ENCODE data around the gene LSAMP.

DNA sequence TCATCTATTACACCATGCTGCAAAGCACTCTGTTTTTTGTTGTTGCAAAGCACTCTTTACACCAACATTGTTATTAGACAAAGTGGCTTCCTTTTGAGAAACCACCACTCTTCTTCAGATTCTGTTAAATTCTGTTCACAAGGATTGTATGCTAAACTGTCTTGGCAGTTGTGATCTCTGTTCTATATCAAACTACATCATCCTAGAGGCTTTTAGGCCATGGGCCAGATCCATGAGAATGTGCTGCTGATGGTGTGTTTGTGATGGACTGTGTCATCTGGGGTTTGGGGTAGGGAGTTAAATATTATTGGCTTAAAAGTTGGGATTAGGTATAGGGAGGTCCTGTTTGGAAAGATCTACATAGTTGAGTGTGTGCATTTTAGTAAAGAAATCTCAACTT, 592.2 kb downstream of the LSAMP start:
- TF ChIP-seq CTCF (IDR thresholded peaks at IDR 0.05) (no peak), POLR2A (IDR thresholded peaks at IDR 0.05) (no peak)

Data from lower leg skin (tissue), 3 donors.